GM12865 (cell line): Measurements from ENCODE around the gene BET1.

Experiments
- DNase-seq: peaks from one replicate; pipeline ENCODE4 v3.0.0; 2010; ENCODE audit warnings: low read depth
- H3K4me3 ChIP-seq: 2 replicates; pipeline ENCODE4 v1.5.1; 2011; ENCODE audit warnings: mild to moderate bottlenecking, low read depth, low read length, control low read depth
- CTCF ChIP-seq: IDR thresholded peaks from 2 replicates; pipeline ENCODE4 v1.5.1; 2011; ENCODE audit warnings: low read length, control low read depth, low read depth, inconsistent platforms; ENCODE audit not compliant: insufficient read depth; ENCODE audit errors: missing control alignments

Gene BET1

GRCh38 chr7:93948873-93949272 lies 55.3 kb downstream of the BET1 start:
- TF ChIP-seq CTCF, result no peak
- no peak for DNase-seq
- H3K4me3 ChIP-seq, result no peak overlapping the region

- TF ChIP-seq CTCF, result no peak
- no peak overlapping the region for H3K4me3 ChIP-seq
- DNase-seq, result no peak
These were observed 56.0 kb downstream of the BET1 start for GRCh38 chr7:93948106-93948505.

DNA sequence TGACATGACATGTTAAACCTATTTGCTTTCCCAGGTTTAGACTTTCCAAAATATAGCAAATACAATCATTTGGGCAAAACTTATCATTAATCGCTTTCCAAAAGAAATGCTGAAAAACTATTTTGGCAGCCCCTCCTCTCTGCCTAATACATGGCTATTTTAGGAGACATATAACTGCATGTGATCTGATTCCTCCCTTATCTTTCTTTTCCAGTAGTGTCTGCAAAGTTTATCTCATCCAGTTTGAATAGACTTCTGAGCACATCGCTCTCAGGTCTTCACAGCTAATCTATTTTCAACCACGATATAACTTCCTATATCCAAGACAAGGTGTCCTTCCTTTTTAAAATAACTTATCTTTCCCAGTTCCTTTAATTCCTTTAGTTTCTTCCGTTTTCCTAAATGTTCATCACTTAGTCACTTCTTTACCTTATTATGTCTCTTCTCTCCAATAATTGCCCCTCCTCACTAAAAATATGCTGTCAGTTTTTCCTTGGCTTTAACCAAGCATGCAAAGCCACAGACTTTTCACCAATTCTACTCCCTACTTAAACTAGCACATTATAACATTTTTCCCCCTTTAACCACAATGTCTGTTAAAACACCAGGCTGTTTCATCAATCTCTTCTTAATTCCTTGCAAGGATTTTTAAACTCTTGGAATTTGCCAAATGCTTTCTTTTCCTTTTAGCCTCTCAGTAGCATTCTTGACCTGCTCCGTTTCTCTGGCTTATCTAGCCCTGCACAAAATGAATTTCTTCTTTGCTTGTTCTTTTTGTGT lies 58.2 kb downstream of the BET1 start:
- no peak for TF ChIP-seq CTCF
- no peak for DNase-seq
- no peak overlapping the region for H3K4me3 ChIP-seq

DNA sequence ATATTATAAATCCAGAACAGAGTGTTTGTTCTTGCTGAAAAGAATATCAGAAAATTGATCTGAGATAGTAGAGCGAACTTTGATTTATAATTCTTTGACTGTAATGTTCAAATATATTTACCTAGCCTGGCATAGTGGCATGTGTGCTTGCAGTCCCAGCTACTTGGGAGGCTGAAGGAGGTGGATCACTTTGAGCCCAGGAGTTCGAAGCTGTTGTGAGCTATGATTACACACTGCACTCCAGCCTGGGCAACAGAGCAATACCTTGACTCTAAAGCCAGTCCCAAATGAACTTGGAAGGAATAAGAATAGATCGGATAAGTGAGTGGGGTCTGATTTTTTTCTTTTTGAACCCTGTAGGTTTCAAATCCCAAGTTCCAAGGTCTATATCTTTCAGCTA lies 59.1 kb downstream of the BET1 start:
- TF ChIP-seq CTCF, result no peak
- no peak for DNase-seq
- no peak overlapping the region for H3K4me3 ChIP-seq

- no peak overlapping the region for H3K4me3 ChIP-seq
- DNase-seq, result no peak
These were observed 59.5 kb downstream of the BET1 start for GRCh38 chr7:93944673-93945072.

GRCh38 chr7:93943816-93944540 lies 60.2 kb downstream of the BET1 start:
- TF ChIP-seq CTCF, result no peak
- no peak for DNase-seq
- no peak overlapping the region for H3K4me3 ChIP-seq

More at GRCh38 chr7:93944673-93945072, 59.5 kb downstream of the BET1 start:
- no peak for TF ChIP-seq CTCF
